Parathyroid adenoma (tissue), 2 donors: Measurements from ENCODE around the gene BCL10.

Experiments used
- H2AFZ ChIP-seq: fragments of 300-600 bp; sonication (generic); one replicate; pipeline ENCODE4 v1.7.0; 2017; ENCODE audit warnings: antibody characterized with exemption, mild to moderate bottlenecking
- H3K27ac ChIP-seq: fragments of 300-600 bp; sonication (generic); one replicate; pipeline ENCODE4 v1.7.0; 2017
- H3K27me3 ChIP-seq: fragments of 300-600 bp; sonication (generic); one replicate; pipeline ENCODE4 v1.7.0; 2017; ENCODE audit warnings: low read length; ENCODE audit not compliant: control insufficient read depth, insufficient read depth
- H3K36me3 ChIP-seq: fragments of 300-600 bp; sonication (generic); one replicate; pipeline ENCODE4 v1.7.0; 2017; ENCODE audit warnings: low read length; ENCODE audit not compliant: control insufficient read depth, insufficient read depth
- H3K4me1 ChIP-seq: fragments of 300-600 bp; sonication (generic); one replicate; pipeline ENCODE4 v1.7.0; 2017; ENCODE audit warnings: control low read depth
- H3K4me2 ChIP-seq: fragments of 300-600 bp; sonication (generic); one replicate; pipeline ENCODE4 v1.7.0; 2017; ENCODE audit warnings: low read length
- H3K4me3 ChIP-seq: fragments of 300-600 bp; sonication (generic); one replicate; pipeline ENCODE4 v1.7.0; 2017; ENCODE audit warnings: low read depth, low read length
- H3K79me2 ChIP-seq: fragments of 300-600 bp; sonication (generic); one replicate; pipeline ENCODE4 v1.7.0; 2017; ENCODE audit warnings: control low read depth
- H3K9ac ChIP-seq: fragments of 300-600 bp; sonication (generic); one replicate; pipeline ENCODE4 v1.7.0; 2017; ENCODE audit warnings: mild to moderate bottlenecking
- H3K9me3 ChIP-seq: fragments of 300-600 bp; sonication (generic); one replicate; pipeline ENCODE4 v1.7.0; 2017; ENCODE audit warnings: low read length; ENCODE audit not compliant: control insufficient read depth
- CTCF ChIP-seq: fragments of 300-600 bp; sonication (generic); IDR thresholded peaks from one replicate; pipeline ENCODE4 v1.7.0; 2017; ENCODE audit warnings: antibody characterized with exemption, mild to moderate bottlenecking
- donor health status: primary hyperparathyroidism.

Gene BCL10

GRCh38 chr1:85318217-85318616 is 41.8 kb upstream of the BCL10 start:
- no peak overlapping the region for H3K4me2 ChIP-seq
- no peaks in the 10 kb centered on the region for H3K36me3 ChIP-seq
- peaks cover 3% of the 10 kb centered on the region for H3K4me1 ChIP-seq
- H3K27me3 ChIP-seq, result no peaks in the 10 kb centered on the region
- no peak overlapping the region for H2AFZ ChIP-seq
- no peak overlapping the region for H3K27ac ChIP-seq
- H3K9ac ChIP-seq, result no peak overlapping the region
- no peak overlapping the region for H3K4me3 ChIP-seq
- H3K9me3 ChIP-seq, result no peaks in the 10 kb centered on the region
- no peaks in the 10 kb centered on the region for H3K79me2 ChIP-seq
- no peak for TF ChIP-seq CTCF

- no peak overlapping the region for H3K9ac ChIP-seq
- H3K4me3 ChIP-seq, result no peak overlapping the region
- no peak overlapping the region for H2AFZ ChIP-seq
- H3K4me1 ChIP-seq, result peaks cover 3% of the 10 kb centered on the region
- no peak overlapping the region for H3K4me2 ChIP-seq
- H3K79me2 ChIP-seq, result no peaks in the 10 kb centered on the region
- no peaks in the 10 kb centered on the region for H3K9me3 ChIP-seq
- no peak for TF ChIP-seq CTCF
- H3K27ac ChIP-seq, result no peak overlapping the region
- H3K36me3 ChIP-seq, result no peaks in the 10 kb centered on the region
- H3K27me3 ChIP-seq, result no peaks in the 10 kb centered on the region
Measured at GRCh38 chr1:85317560-85317959, 41.1 kb upstream of the BCL10 start.

GRCh38 chr1:85316321-85316720 is 39.9 kb upstream of the BCL10 start:
- Histone ChIP-seq H2AFZ (no peak overlapping the region), H3K36me3 (no peaks in the 10 kb centered on the region), H3K79me2 (no peaks in the 10 kb centered on the region), H3K9me3 (no peaks in the 10 kb centered on the region), H3K4me3 (no peak overlapping the region), H3K9ac (no peak overlapping the region), H3K27ac (no peak overlapping the region), H3K4me1 (peaks cover 3% of the 10 kb centered on the region), H3K27me3 (no peaks in the 10 kb centered on the region), H3K4me2 (no peak overlapping the region)
- no peak for TF ChIP-seq CTCF

- no peaks in the 10 kb centered on the region for H3K36me3 ChIP-seq
- no peak overlapping the region for H3K9ac ChIP-seq
- H3K4me2 ChIP-seq, result no peak overlapping the region
- no peak overlapping the region for H3K4me3 ChIP-seq
- peaks cover 3% of the 10 kb centered on the region for H3K4me1 ChIP-seq
- TF ChIP-seq CTCF, result no peak
- H3K9me3 ChIP-seq, result no peaks in the 10 kb centered on the region
- no peak overlapping the region for H3K27ac ChIP-seq
- H3K79me2 ChIP-seq, result no peaks in the 10 kb centered on the region
- H2AFZ ChIP-seq, result no peak overlapping the region
- H3K27me3 ChIP-seq, result no peaks in the 10 kb centered on the region
Measured at GRCh38 chr1:85315789-85316188, 39.4 kb upstream of the BCL10 start.

GRCh38 chr1:85314726-85315125 is 38.3 kb upstream of the BCL10 start:
- Histone ChIP-seq H3K27me3 (no peaks in the 10 kb centered on the region), H3K9ac (no peak overlapping the region), H3K27ac (no peak overlapping the region), H3K4me1 (no peaks in the 10 kb centered on the region), H3K4me3 (no peak overlapping the region), H3K79me2 (no peaks in the 10 kb centered on the region), H3K36me3 (no peaks in the 10 kb centered on the region), H3K4me2 (no peak overlapping the region), H3K9me3 (no peaks in the 10 kb centered on the region), H2AFZ (no peak overlapping the region)
- no peak for TF ChIP-seq CTCF
